Stimulated activated CD4-positive, alpha-beta T cell treated with anti-CD3 and anti-CD28 coated beads, Interleukin-4, amount 100 ng/mL, for 48 hours (primary cell): ENCODE data around the gene STON1.
"Not testable (repeated sequence)": the region's sequence is repeated elsewhere in the genome, so short reads cannot be mapped to it uniquely, and the experiment has no call there.

ENCODE experiments used
- DNase-seq, 2 donors: peaks; one replicate each; pipeline ENCODE4 v3.0.0-alpha.2; 2020; ENCODE audit warnings: low read depth in 2 of 2

Gene STON1

DNA sequence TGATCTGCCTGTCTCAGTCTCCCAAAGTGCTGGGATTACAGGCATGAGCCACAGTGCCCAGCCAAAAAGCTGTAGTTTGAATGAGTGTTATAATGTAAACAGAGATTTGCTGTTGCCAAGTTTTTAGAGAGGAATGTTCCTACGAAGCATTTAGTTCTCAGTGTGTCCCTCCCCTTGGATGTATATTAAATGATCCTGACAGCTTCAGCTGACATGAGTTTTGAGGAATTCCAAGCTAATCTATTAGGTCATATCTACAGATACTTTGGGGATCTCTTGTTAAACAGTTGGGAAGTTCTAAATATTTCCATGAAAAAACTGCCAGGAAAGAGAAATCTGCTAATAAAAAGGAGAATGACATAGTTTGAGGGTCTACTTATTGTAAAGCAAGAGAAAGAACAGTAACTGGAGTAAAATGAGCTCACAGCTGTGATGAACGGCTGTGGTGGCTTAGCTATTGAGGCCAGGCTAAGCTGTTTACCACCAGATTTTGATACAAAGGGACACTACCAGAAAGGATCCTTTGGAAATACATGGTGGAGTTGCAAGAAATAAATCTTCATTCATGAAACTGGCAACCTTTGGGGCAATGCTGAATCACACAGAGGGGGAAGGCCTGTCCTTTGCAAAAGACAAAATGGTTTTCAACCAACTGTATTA is 2.6 kb upstream of the STON1 start:
- DNase-seq, result no peak

DNA sequence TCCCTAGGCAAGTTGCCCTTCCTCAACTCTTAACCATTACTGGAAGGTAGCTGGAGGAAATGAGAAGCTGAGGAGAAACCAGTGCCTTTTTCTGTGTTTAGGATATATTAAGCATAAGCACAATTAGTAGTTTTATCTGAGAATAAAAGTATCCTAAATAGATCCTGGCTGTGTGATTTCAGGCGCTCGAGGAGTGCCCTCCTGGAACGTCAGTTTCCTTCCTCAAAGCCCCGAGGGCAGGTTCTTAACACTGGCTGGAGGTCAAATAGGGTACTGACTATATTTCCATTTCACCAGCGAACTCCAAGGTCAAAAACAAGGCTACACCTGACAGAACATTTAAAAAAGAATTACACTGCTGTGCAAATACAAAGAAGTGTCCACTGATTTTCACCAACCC is 1.5 kb upstream of the STON1 start:
- DNase-seq, result no peak

DNA sequence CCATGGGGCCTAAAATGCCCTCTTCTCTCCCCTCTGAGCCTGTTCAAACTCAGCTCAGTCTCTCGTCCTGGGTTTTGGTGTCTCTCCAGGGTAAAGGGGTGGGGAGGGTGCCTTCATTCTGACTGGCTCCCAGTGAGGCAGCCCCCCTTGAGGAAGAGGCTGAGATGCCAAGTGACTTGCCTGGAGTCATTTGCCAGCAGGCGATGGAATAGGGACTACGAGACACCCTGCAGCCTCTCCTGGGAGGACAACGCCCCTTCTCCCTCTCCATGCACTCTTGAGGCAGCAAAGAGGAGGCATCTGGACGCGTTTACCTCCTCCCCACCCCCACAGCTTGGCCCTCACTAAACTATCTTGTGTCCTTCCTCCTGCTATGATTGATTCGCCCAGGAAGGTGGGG is 760 bp upstream of the STON1 start:
- DNase-seq, result no peak

DNA sequence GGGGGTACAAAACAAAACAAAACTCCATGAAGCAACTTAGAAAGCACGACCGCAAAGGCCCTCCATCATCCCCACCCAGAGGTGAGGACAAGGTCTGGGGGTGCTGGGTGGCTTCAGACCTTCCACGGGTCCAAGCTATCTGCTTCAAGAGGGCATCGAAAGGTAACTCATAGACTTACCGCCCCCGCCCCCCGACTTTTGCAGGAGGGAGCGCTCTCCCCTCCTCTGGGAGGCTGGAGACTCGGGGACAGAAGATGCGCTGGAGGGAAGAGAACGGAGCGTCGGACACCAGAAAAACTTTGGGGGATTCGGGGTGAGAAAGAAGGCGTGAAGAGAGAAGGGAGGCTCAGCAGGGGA is 300 bp upstream of the STON1 start:
- no peak for DNase-seq

DNA sequence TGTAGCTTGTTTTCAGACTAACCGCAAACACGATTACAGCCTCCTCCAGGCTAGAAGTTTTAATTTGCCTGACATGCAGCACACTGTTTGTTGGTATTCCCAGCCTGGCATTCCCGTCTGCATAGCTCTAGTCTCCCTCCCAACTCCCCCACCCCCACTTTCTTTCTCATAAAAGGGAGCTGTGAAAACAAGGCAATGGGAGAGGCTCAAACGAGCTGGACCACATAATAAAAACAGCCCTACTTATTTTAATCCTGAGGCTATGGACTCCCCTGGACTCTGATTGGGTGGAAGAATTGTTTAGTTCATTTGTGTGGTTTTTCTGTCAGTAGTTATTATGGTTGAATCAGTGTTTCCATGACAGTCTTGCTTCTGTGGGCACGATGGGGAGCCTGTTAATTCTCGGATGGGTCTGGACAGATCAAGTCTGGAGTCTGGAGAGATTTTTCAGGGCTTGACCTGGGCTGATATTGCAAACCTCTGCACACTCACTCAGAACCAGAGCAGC is 1.2 kb downstream of the STON1 start:
- DNase-seq, result no peak

DNA sequence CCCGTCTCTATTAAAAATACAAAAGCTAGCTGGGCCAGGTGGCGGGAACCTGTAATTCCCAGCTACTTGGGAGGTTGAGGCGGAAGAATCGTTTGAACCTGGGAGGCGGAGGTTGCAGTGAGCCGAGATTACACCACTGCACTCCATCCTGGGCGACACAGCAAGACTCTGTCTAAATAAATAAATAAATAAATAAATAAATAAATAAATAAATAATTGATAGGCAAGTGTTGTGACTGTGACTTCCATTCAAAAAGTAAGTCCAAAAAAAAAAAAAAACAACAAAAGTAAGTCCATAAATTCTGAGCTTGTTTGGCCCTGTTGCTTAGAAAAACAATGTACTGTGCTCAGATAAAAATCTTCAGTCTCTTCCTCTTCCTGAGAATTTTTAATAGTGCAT is 2.2 kb downstream of the STON1 start:
- no peak for DNase-seq

DNA sequence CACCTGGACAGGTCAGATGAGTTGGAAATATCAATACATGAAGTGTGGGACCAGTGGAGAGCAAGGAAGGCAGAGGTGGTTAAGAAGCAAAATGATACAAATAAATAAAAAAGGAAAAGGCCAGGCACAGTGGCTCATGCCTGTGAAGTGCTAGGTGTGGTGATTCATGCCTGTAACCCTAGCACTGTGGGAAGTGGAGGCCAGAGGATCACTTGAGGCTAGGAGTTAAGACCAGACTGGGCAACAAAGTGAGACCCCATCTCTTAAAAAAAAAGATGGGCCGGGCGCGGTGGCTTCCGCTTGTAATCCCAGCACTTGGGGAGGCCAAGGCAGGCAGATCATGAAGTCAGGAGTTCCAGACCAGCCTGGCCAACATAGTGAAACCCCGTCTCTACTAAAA is 2.9 kb downstream of the STON1 start:
- DNase-seq, result no peak

DNA sequence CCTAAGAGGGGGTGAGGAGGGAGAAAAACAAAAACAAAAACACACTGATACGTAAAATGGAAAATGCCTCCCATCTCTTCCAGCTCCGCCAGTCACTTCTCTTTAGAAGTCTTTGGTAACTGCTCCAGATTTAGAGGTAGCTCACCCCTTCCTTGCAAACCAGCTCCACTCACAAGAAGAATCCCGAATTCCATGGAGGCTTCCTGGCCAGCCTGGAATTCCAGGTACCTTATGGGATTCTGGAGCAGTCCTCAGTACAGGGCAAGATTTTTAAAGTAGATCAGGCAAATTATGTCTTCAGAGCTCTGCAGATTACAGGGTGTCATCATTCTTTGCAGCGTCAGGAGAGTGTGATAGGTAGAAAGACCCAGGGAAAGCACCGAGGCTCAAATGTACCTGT is 4.8 kb downstream of the STON1 start:
- no peak for DNase-seq

DNA sequence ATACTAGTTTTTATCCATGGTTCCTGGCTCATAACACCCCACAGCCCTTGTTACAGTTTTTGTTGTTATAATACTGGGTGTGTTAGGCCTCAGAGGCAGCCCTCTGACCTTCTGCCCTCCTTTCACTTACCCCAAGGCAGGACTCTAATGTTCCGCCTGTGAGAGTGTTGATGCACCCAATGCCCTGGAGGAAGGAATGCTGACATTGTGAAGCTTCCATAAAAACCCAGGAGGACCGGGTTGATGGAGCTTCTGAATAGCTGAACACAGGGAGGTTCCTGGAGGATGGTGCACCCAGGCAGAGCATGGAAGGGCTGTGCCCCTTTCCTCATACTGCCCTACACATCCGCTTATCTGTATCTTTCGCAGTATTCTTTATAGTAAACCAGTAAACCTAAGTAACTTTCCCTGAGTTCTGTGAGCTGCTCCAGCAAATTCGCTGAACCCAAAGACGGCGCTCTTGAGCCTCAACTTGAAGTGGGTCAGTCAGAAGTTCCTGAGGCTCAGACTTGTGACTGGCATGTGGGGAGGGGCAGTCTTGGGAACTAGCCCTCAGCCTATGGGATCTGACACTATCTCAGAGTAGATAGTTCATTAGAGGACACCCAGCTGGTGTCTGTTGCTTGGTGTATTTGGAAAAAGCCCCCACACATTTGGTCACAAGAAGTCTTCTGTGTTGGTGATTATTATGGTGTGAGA is 10.4 kb downstream of the STON1 start:
- DNase-seq, result no peak

DNA sequence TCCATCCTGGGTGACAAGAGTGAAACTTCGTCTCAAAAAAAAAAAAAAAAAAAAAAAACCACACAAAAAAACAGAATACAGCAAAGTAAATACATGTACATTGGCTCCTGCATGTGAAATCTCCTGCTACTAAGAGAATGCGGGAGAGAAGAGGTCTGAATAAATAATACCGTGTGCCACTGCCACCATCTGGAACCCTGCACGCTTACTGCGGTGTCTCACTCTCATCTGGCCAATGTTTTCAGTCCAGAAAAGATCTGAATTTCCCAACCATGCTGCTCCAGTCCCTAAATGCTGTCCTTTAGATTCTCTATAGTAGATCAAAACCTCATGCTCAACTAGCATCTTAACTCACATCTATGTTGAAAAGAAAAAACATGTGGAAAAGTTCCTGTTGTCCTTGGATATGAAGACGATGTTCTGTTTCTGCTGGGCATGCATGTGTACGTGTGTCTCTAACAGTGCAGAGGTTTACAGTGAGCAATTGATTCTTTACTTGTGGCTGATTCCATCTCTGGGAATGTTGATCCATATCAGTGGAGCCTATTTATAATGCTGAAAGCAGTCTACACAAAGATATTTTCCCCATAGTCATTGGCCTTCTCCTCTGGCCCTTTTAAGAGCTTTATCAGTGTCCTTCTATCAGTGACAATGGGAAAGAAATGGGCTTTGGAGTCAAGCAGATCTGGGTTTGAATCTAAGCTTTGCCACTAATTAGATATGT is 11.9 kb downstream of the STON1 start:
- no peak for DNase-seq

DNA sequence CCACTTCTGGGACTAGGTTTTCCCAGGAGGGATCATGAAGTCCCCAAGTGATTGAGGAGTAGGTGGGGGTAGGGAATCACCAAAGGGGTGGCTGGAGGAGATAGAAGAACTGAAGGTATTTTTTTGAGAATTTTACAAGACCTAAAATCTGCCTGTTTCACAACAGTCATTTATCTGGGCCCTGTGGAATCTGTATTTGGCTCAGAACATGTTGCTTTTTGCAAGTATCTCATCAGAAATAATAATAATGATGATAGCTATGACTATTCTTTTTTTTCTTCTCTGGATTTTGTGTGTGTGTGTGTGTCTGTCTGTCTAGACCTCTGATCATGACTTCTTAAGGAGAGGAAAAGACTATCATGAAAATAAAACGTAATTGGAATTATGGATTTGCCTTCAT is 13.9 kb downstream of the STON1 start:
- DNase-seq, result no peak

DNA sequence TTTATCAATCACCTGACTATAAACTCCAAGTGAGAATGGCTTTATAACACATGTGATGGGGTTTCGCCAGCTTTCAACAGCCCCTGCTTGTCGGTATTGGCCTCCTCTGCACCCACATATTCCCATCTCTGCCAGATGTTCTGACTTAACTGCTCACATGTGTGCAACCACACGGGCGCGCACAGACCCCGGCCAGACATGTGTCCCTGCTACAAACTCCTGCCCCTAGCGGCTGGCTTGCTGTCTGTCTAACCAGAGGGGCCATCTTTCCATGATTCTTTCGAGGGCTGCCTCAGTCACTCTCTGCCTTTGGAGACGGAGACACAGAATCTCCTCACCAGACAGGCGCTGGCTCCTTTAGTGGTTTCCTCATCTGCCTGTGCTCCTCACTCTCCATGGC is 15.3 kb downstream of the STON1 start:
- no peak for DNase-seq

DNA sequence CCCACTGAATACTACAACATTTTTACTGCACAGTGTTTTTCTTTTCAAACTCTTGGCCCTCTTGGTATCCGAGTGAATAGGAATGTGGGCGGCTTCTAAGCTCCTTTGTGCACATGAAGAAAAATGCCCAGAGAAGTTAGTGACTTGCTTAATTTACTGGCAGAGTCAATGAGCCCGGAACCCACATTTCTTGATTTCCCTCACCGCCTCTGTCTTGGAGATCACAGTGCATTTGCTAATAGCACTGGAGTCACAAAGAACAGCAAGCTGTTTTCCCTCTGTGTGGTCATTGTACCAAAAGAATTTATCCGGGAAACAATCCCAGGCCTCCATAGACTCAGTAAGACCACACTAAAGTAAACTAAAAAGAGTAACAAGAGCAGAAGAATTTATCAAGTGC is 18.9 kb downstream of the STON1 start:
- no peak for DNase-seq

DNA sequence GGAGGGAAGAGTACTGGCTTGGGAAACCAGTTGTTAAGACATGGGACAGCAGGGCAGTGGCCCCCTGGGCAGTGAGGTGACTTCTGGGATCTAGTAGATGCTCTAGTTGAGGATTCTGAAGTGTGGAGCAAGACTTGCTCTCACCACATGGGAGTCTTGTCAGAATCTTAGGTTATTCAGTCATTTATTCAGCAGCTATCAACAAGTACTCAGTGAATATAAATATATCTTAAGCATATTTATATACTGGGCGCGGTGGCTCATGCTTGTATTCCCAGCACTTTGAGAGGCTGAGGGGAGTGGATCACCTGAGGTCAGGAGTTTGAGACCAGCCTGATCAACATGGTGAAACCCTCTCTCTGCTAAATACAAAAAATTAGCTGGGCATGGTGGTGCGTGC is 20.0 kb downstream of the STON1 start:
- DNase-seq, result no peak

DNA sequence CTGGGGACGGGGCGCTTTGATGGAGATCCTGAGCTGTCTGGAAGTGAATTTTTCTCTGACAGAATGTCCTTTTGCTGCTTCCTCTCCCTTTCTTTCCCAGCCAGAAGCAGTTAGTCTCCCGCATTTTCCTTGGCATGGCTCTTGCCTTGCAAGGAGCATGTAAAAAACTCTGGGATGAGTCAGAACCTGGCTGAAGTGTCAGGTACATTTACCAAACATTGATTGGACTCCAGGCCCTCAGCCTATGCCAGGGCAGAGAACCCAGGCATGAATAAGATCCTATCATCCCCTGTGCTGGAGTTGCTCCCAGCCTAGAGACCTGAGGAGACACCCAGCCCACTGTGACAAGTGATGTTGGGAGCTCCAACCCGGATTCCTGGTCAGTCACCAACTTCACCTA is 21.6 kb downstream of the STON1 start:
- no peak for DNase-seq

DNA sequence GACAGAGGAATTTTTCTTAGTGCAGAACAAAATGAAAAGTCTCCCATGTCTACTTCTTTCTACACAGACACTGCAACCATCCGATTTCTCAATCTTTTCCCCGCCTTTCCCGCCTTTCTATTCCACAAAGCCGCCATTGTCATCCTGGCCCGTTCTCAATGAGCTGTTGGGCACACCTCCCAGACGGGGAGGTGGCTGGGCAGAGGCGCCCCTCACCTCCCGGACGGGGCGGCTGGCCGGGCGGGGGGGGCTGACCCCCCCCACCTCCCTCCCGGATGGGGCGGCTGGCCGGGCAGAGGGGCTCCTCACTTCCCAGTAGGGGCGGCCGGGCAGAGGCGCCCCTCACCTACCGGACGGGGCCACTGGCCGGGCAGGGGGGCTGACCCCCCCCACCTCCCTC is 25.1 kb downstream of the STON1 start:
- DNase-seq, result not testable (repeated sequence)

DNA sequence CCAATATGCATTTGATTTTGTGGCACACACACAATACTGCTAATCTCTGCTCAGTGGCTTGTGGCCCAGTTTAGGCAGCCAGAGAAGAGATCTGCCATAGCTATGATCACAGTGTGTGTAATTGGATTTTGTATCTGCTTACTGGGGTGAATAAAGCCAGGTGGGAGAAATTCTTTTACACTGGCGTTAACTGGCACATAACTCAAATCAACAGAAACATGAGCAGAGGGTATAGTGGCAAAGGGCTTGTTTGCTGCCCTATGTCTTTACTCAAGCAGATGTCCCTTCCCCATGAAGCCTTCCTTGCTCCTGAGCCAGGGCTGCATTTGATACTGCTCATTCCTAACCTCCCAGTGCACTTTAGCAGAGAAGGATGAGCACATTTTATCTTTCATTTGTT is 28.5 kb downstream of the STON1 start:
- no peak for DNase-seq

DNA sequence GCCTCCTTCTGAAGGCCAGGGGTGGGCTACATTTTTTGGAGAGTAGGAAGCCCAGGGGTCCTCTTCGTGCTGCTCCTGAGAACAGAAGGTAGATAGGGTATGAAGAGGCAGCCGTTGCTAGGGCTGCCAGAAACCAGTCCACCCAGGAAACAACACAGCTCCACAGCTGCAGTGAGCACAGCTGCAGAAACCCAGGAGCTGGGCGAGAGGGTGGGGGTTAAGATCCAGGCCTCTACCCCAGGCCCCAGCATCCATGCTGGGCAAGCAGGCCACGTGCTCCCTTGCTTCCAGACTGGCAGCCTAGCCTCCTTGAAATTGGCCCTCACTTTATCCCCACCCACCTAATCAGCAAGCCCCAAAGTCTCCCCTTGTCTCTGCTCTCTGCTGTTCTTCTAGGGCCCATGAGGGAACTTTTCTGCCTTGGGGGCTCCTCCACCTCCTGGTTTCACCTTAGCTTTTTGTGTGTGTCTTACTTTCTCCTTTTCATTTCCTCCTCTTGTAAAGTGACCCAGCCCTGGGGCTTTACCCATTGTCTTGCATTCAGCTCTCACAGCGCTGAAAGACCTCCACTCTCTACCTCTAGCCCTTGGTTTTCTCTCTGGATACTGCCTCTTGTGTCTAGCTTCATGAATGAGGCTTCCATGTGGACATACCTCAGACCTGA is 30.7 kb downstream of the STON1 start:
- DNase-seq, result no peak

DNA sequence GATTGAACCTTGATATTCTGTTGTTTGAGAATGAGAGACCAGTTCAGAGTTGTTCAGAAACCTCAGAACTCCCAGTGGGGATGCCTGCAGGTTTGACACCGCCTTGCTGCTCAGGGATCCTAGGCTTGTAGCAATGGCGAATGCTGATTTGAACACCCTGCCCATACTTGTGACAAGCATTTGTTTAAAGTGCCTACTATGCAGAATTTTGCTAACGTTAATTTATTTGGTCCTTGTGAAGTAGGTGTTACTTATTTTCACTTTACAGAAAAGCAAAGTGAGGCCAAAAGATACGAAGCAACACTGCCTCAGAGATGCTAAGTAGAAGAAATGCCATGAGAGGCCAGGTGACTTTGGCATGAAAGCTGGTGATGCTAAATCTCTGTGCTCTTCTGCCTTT is 32.3 kb downstream of the STON1 start:
- DNase-seq, result no peak

DNA sequence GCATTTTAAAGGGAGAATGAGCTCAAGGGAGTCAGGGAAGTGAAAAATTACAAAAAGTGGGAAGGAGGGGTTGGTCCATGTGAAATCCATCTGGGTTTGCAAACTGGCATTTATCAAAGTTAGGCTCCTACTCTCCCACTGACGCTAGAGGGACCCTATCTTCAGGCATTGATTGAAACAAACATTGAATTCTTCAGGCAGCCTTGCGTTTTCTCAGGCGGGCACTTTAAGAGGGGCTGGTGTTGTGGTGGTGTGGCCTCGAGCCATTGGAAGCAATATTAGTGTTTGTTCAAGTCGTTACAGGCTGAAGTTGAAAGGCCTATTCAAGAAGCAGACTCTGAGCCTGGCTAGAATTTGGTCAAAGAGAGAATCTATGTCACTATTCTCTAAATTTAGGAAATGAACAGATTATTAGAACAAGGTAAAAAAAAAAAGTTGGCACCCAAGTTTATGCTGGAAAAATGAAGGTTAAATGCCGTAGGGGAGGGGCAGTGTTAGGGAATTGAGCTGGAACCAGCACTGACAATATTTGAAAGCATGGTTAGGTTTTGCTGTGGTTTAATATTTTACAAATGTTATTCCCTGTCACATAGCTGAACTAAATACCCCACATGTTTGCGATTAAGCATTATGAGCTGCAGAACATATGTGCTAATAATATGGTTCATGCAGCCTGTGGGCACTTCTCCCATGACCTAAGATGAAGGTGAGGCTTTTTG is 36.8 kb downstream of the STON1 start:
- DNase-seq, result no peak

DNA sequence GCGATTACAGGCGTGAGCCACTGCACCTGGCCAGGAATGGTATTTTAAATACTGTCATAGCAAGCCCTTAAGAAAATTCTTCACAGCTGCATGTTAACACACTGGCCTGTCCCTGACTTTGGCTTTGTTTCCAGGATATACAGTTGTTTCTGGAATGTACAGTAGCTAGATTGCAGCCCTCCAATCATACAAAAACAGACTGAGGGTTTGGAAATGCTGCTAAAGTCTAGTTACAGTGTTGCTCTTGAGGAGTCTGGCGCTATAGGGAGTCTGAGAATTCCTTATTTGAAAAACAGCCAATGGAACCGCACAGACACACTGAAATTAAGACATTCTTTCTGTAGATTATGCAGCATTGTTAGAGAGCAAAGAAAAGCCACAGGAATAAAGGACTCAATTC is 37.7 kb downstream of the STON1 start:
- no peak for DNase-seq

DNA sequence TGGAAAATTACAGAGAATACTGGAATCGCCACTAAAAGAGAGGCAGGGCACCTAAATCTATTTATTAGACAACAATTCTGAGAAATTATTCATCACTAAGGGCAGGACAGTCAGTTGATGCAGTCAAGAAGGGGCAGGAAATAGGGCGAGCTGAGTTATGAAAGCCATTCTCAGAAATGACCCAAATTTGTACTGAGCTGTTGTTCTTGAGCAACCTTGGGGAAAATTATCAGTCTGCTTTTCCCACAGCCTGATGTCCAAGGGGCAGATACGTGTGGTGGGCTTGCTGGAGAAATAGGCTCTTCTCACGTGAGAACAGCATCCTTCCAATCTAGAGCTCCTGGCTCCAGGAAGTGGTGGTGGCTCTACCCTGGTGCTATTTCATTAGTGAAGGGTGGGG is 38.6 kb downstream of the STON1 start:
- no peak for DNase-seq
